Tongue (tissue), 2 donors: ENCODE measurements around the gene TSPOAP1. TPM values are rescaled to one million over a fixed set of nuclear protein-coding genes. Genes with fewer than 3 reads are reported as not detected.

Experiments used
- DNase-seq: peaks from one replicate; pipeline ENCODE4 v3.0.0-alpha.2; 2015
- total RNA-seq: library from RNA; depleted of rRNA; stranded (reverse); fragments of >200 nt; gene quantifications from one replicate; pipeline ENCODE4 v1.2.3, GENCODE V29; 2014

Gene TSPOAP1
- total RNA-seq, 1 donor from 2014 or later: 5.6 TPM

- DNase-seq: no peak
These were observed 11.3 kb upstream of the TSPOAP1 start for GRCh38 chr17:58339755-58340404.

DNA sequence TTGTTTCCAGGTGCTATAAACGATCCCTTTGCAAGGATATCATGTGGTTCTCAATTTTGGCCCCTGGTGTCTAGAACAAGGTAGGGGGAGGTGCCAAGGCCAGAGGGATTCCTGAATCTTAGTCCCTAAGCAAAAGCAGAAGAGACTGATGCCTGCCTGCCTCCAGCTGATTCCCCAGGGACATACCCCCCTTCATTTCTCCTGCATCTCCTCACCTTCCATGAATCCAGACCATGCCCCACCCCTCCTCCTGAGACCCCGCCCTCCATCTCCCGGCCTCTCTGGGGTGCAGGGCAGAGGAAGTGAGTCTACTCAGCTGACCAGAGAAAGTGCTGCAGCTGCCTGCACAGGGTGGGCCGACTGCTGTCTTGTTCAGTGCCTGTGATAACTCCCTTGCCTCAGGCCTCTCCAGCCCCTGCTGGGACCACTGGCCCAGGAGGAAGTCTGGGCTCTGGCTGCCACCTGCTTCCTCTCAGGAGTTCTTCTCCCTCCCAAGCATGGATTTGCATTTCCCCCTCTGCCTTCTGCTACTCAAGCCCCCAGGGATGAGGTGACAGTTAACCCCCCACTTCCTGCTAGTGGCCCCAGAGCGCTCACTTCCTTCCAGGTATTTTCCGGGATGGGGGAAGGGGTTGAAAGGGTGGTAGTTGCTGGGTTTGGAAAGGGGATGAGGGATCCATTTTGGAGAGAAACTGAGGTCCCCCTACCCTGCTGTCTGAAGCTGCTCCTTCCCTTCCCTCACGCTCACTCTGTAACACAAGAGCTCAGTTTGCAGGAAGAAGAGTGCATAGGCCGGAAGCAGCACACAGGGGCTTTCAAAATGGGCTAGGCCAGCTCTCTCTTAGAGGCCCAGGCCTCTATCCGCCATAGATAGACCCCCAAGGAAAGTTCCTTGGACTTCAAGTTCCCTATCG lies 10.5 kb upstream of the TSPOAP1 start:
- peak; percentile 16 for DNase-seq

- DNase-seq: no peak
These were observed 9.9 kb upstream of the TSPOAP1 start for GRCh38 chr17:58338454-58338840.

DNA sequence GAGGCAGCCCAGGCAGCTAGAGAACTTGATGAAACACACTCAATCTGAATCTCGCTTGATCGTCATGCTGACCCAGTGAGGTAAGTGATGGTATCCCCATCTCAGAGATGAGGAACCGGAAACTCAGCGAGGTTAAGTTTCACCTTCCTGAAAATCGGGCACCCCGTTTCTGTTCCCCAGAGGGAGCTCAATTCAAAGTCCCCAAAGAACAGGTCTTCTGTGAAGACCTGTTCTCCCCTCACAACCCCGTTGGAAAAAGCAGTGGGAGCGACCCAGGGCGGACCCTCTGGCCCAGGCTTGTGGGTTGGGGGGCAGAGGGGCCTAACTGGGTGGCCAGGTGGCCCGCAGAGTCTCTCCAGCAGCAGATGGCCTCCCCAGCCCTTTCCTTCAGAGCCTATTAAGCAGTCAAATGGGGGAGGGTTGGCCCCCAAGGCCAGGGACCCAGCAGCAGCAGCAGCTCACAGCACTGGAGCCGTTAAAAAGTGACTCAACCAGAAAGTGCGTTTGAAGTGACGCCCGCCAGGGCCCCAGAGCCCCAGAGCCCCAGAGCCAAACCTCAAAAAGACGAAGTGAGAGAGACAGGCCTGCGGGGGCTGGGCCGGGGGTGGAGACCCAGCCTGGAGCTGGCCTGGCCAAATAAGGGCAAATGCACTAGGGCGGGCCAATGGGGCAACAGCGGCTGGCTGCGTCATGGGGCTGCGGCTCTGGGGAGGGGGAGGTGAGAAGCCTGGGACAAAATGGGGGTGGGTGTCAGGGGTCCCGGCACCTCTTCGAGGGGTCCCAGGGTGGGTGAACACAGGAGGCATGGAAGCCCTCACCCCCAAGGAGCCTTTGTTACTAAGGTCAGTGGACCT lies 9.2 kb upstream of the TSPOAP1 start:
- peak; percentile 45 for DNase-seq

GRCh38 chr17:58337210-58337599 lies 8.6 kb upstream of the TSPOAP1 start:
- no peak for DNase-seq

DNA sequence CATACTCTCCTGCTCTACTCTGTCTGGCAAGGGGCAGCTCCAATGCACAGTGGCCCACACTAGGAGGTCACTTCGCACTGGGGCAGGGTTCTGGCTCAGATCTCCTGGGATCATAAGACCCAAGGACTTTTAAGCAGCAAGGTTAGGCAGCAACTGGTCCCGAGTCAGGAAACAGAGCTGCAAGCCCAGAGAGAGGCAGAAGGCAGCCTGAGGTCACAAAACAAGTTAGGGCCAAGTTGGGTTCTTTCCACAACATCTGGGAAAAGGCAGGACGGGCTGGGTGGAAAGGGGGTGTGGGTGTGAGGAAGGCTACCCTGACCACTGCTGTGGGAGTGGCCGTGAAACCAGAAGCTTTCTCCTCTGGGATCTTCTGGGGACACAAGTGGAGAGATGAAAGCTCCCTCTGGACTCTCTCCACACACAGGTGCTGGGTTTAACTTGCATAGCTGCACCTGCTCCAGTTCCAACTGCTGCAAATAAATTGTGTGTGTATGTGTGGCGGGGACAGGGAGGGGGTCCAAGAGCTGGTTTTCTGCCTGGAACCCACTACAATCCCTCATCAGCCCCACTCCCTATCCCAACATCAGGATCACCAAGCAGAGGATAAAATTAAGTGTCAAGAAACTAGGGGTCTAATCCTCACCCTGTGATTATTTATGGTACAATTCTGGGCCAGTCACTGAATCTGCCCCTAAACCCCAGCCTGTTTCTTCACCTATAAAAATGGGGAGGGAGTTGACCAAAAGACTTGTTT lies 8.0 kb upstream of the TSPOAP1 start:
- DNase-seq: no peak

- DNase-seq: no peak
These were observed 7.3 kb upstream of the TSPOAP1 start for GRCh38 chr17:58335779-58336455.

DNA sequence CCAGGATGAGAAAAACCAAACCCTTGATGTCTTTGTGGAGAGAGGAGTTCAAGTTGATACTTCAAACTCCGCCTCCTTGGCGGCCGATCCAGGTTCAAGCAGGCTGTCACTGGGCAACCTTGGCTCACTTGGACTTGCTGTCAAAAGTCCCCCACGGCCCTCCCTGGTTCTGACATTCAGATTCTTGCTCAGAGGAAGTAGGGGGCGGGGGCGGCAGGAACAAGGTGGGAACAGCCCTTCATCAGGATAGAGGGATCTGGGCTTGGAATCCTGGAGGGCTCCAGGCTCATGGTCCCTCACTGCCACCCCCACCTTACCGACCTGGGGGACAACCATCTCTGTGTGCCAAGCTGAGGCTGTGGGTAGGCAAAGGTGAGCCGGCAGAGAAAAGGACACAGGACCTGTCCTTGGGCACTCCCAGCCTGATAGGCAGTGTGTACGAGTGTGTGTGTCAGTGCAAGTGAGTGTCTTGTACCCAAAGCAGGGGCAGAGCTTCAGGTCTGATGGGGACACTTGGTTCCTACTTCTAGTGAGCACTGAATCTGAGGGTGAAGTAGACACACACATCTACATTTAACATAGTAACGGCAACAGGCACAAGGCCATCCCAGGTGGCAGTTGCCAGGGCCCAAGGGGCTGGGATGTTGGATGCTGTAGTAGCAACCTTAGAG lies 6.6 kb upstream of the TSPOAP1 start:
- no peak for DNase-seq

- DNase-seq: no peak
These were observed 6.1 kb upstream of the TSPOAP1 start for GRCh38 chr17:58334661-58335060.

DNA sequence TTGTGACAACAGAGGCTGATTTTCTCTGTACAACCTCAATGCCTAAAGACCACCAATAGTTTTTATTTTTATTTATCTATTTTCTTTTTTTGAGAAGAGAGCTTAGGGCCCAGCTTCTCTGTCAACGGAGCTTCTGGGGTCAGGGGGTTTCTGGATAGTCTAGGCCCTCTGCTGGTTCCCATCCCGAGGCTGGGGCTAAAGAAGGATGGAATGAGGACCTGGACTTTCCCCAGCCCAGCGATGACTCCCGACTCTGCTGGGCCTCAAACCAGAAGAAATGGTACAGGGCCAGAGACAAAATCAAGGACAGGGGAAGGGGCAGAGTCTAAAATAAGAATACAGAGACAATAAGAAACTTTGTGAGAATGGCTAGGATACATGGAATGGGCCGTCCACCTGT lies 5.7 kb upstream of the TSPOAP1 start:
- no peak for DNase-seq

DNA sequence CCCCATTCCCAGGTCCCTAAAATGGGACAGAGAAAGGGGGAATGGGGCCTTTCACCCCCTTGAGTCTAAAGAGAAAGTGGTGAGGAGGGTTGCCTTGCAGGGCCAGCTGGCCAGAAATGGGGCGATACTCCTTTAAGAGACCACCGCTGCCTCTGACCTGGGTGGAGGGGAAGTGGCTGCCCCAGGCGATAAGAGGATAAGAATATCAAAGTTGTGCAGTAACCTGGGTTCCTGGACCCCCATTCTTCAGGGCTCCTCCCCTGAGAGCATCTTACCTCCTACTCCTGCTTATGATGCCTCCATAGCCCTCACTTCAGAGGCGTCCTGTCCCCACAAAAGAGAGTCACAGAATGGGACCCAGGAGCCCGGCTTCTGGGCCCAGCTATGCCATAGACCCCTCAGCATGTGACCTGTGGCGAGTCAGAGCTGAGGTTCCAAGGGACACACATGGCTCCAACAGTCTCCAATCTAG lies 5.2 kb upstream of the TSPOAP1 start:
- DNase-seq: no peak

DNA sequence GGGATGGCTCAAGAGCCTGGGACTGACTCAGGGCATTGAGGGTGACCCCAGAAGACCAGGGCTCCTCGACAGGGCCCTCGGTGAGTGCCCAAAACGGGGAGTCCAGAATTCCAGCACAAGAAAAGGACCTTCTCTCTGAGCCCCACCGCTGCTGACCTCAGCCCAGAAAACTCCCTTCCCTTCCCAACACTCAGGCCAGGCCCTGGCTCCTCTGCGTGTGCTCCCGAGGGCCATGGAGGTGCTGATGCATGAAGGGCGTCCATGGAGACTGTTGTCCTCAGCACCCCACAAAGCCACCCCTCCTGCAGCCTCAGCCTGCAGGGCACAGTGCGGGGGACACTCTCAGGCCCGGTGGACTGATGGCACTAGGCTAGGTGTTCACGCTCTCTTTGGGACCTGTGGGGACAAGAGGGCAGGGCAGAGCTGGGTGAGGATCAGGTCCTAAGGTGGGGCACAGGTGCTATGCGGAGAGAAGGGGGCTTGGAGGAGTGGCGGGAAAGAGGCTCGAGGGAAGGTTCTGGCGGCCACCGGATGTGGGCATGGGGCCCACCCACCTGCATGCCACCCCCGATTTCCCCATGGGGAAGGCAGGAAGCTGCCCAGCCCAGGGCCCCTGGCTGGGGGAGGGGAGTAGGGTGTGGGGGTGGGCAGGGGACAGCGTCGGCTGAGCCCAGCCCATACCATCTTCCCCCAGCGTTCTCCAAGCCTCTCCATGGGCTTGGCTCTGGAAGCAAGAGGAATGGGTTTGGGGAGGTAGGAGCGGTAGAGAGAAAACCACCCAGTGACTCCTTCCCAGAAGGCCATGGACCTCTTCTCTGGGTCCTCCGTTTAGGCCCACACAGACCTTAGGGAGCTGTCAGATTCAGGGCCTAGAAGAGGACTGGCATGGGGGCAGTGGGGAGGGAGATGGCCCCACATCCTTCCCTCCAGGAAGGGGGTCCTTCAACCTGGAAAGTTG lies 4.5 kb upstream of the TSPOAP1 start:
- no peak for DNase-seq

GRCh38 chr17:58331815-58332777 lies 3.5 kb upstream of the TSPOAP1 start:
- DNase-seq: peak; percentile 14

DNA sequence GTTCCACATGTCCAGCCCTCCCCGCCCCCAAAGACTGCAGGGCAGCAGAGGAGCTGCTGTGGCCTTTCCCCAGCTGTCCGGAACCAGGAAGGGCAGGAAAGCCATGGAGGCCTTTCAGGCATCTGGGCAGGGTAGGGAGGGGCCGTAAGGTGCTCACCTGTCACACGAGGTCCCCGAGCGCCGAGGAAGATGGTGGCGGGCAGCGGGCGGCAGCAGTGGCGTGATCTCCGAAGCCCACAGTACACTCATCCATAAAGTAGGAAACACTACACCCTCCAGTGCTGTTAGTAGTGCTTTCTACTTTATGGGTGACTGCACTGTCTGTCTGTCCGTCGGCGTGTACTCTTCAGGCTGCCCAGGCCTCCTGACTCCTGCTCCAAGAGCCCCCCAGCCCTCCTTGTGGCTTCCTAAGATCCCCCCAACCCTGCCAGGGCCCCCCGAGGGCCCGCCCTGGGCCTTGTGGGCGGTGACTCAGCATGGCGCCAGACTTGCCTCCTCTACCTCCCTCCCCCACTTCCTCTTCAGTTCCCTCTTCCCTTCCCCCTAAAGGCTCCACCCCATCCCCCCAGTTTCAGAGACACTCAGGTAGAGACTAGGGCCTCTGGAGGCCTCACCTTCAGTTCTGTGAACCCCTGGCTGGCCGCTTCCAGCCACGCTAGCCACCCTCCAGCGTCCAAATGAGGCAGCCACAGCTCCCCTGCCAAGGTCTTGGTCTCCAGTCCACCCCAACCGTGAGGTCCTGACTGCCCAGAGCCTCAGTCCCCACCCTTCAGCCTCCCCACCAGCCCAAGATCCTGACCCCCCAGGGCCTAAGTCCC lies 2.6 kb upstream of the TSPOAP1 start:
- DNase-seq: no peak

DNA sequence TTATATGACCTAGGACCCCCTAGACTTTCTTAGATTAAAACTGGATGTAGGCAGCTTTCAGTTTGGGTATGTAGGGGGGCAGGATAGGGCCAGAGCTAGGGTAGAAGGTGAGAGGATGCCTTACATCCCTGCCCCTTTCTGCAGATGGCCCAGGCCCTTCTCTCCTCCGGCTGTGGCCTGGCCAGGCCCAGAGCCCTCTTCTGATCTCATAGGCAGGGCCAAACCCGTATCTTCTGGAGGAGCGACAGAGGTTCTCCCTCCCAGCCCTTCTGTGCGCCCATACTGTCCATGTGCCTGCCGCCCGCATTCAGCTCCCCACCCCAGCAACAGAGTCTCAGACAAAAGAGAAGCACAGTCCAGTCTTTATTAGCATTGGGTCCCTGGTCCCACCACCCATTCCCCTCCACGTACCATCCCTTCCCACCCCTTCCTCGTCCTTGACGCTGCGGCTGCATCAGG lies 2.0 kb upstream of the TSPOAP1 start:
- DNase-seq: no peak

DNA sequence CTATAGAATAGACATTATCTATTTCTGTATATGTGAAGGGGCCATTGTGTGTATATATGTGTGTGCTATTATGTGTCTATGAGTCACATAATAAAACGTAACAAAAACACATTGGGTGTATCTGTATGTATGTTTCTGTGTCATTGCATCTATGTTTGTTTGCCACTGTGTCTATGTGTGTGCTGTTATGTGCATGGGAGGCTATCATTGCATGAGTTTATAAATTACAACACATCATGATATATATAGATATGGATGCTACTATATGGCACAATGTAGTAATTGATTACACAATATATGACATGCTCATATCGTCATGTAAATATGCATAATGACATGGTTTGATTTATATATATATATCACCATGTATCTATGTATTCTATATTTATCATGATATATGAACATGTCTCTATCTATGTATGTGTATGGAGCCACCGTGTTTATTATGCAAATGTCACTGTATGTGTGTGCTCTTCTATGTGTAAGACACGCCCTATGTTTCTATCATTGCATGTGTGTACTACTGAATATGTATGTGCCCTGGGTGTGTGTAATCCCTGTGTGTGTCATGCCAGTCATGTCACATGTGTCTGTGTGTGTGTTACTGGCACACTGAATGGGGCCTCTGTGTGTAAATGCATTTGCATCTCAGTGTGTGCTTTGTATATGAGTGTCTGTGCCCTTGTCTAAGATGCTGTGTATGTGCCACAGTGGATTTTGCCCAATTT lies 1.4 kb upstream of the TSPOAP1 start:
- DNase-seq: no peak
